Thyroid gland (tissue), 4 donors: ENCODE data around the gene XRRA1.
"Not testable (repeated sequence)": the region's sequence is repeated elsewhere in the genome, so short reads cannot be mapped to it uniquely, and the experiment has no call there.

Source experiments
- POLR2A ChIP-seq, 2 donors: fragments of 450-650 bp; IDR thresholded peaks; one replicate each; pipeline ENCODE4 v1.6.1; 2017; ENCODE audit warnings: antibody characterized with exemption in 2 of 2, mild to moderate bottlenecking in 2 of 2, moderate library complexity in 1 of 2
- TF ChIP-seq, protein P1 (sequence below), 6 experiments: fragments of 200-600 bp in 3 of 6; fragments of 450-650 bp in 3 of 6; sonication (generic) in 3 of 6; IDR thresholded peaks; one replicate each; pipeline ENCODE4 v1.5.1; 2016 to 2019; ENCODE audit warnings: antibody characterized with exemption in 6 of 6, mild to moderate bottlenecking in 2 of 6, inconsistent platforms in 1 of 6, moderate library complexity in 1 of 6

GRCh38 chr11:74960128-74960527, 11.2 kb upstream of the XRRA1 start:
- TF ChIP-seq, protein P1, sequence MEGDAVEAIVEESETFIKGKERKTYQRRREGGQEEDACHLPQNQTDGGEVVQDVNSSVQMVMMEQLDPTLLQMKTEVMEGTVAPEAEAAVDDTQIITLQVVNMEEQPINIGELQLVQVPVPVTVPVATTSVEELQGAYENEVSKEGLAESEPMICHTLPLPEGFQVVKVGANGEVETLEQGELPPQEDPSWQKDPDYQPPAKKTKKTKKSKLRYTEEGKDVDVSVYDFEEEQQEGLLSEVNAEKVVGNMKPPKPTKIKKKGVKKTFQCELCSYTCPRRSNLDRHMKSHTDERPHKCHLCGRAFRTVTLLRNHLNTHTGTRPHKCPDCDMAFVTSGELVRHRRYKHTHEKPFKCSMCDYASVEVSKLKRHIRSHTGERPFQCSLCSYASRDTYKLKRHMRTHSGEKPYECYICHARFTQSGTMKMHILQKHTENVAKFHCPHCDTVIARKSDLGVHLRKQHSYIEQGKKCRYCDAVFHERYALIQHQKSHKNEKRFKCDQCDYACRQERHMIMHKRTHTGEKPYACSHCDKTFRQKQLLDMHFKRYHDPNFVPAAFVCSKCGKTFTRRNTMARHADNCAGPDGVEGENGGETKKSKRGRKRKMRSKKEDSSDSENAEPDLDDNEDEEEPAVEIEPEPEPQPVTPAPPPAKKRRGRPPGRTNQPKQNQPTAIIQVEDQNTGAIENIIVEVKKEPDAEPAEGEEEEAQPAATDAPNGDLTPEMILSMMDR (IDR thresholded peaks at IDR 0.05), result not testable (repeated sequence)
- TF ChIP-seq POLR2A (IDR thresholded peaks at IDR 0.05), result not testable (repeated sequence)
